GM18505 (cell line): ENCODE data around the gene ACAP2.

ENCODE experiments used
- ATAC-seq: cut with Tn5 transposase; IDR thresholded peaks from one replicate; pipeline ENCODE4 v1.9.1; 2021; ENCODE audit not compliant: unreplicated experiment
- POLR2A ChIP-seq: IDR thresholded peaks from 4 replicates; pipeline ENCODE4 v1.6.1; 2011; ENCODE audit warnings: borderline replicate concordance; ENCODE audit not compliant: insufficient read depth, insufficient read length; ENCODE audit errors: extremely low read depth

ACAP2 gene

DNA sequence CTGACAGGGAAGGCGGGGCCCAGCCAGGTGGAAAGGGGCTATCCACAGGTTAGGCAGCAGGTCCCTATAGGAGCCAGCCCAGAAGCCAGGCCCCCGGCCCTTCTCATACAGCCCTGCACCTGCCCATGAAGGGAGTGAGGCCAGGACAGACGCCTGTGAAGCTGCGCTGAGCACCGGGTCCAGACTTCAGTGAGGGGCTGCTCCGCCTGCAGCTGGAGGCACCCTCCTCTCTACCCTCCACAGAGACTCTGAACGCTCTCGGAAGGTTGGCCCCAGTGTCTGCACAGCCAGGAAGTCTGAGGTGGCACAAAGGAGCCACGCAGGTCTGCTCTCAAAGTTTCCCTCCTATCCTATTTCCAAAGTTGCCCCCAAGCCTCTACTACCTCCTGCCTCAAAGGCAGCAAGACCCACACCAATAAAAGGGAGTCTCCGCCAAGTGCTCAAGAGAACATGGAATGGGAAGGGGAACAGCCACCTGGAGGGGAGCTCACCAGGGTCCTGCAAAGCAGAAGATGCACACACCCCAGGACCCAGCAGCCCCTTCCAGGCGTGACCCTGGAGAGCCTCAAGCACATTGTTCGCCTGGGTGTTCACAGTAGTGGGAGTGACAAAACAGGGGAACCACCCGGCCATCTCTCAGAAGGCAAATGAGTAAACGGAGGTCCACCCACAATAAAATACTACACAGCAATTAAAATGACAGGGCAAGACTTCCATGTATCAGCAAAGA lies 191.3 kb downstream of the ACAP2 start:
- ATAC-seq, result no peak
- no peak for TF ChIP-seq POLR2A

DNA sequence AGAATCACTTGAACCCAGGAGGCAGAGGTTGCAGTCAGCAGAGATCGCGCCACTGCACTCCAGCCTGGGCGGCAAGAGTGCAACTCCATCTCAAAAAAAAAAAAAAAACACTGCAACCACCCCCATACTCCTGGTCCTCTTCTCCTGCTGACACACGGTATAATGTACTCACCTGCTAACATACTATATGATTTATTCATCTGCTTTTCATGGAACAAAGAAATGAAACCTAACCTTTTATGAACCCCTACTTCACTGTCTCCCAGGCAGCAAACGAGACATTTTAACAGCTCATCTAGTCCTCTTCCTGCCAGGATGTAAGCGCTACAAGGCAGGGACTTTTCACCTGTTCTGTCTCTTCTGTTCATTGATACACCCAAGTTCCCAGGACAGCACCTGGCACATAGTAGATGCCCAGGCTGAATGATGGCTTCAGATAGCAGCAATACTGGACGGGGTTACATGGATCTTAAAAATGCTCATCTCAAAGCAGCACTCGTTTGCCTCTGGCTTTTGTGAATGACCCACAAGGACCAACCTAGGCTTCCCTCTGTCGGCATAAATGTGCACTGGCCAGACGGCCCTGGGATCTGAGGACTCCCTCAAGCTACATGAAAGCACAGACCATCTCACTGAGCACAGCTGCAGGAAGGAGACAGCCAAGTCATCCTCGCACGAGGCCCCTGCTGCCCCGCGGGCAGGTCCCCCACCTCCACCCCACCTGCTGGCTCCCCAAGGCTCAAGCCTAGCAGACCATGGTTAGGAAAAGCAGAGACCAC lies 192.2 kb downstream of the ACAP2 start:
- no peak for ATAC-seq
- TF ChIP-seq POLR2A, result no peak

DNA sequence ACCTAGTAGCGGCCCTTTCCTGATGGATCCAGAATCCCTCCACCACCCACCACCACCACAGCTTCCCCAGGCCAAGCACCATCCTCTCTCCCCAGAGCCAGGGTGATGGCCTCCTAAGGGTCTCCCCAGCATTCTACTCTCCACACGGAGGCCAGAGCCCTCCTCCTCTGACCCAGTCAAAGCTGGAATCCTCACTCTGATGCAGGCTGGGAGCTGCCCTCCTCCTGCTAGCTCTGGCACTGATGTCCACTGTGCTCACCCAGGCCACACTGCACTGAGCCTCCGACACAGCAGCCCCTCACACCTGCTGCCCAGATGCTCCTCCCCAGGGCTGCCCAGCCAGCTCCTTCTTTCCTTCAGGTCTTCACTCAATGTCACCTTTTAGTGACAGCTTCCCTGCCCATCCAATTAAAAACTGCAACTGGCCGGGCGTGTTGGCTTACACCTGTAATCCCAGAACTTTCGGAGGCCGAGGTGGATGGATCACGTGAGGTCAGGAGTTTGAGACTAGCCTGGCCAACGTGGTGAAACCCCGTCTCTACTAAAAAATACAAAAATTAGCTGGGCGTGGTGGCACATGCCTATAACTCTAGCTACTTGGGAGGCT lies 192.9 kb downstream of the ACAP2 start:
- ATAC-seq, result no peak
- TF ChIP-seq POLR2A, result no peak

DNA sequence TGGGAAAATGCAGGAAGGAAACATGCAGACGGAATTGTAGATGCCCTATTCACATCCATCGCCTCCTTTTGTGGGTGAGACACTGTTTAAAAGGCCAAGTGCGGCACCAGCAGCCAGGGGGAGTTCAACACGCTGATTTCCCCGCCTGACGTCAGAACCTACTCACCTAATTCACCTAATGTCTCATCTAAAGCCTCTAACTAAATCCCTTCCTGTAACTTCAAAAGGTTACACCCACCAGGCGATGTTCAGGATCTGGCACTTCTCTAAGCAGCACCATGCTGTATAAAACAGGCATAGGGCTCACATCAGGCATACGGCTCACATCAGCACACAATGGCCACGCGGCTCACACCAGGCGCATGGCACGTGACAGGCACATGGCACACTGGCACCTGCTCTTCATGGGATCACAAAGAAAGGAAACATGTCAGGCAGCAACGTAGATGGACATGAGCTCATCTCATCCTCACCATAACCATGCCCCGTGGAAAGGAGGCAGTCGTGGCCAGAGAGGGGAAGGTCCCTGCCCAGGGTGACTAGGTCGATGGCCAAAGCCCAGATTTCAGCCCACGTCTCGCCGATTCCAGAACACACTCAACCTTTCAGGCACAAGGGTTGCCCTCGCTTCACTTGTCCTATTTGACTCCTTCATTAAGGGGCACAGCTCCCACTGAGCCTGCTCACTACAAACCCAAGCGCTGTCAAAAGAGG lies 193.6 kb downstream of the ACAP2 start:
- no peak for TF ChIP-seq POLR2A
- no peak for ATAC-seq

DNA sequence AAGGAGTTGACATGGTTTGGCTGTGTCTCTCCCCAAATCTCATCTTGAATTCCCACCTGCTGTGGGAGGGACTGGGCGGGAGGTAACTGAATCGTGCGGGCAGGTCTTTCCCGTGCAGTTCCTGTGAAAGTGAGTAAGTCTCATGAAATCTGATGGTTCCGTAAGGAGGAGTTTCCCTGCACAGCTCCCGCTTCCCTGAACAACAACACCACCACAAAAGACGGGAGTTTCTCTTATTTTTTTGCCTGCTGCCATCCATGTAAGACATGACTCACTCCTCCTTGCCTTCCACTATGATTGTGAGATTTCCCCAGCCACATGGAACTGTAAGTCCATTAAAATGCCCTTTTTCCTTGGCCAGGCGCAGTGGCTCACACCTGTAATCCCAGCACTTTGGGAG lies 194.5 kb downstream of the ACAP2 start:
- no peak for TF ChIP-seq POLR2A
- ATAC-seq, result no peak

DNA sequence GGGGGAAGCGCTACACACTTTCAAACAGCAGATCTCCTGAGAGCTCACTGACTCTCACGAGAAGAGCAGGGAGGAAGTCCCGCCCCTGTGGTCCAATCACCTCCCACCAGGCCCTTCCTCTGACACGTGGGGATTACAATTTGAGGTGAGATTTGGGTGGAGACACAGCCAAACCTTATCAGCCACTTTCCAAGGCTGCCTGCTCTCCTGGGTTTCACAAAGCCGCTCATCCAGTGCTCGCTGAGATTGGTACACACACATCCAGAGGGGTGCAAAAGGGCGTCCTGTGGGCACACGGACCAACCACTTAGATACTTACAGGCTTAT lies 195.0 kb downstream of the ACAP2 start:
- no peak for TF ChIP-seq POLR2A
- ATAC-seq, result no peak

DNA sequence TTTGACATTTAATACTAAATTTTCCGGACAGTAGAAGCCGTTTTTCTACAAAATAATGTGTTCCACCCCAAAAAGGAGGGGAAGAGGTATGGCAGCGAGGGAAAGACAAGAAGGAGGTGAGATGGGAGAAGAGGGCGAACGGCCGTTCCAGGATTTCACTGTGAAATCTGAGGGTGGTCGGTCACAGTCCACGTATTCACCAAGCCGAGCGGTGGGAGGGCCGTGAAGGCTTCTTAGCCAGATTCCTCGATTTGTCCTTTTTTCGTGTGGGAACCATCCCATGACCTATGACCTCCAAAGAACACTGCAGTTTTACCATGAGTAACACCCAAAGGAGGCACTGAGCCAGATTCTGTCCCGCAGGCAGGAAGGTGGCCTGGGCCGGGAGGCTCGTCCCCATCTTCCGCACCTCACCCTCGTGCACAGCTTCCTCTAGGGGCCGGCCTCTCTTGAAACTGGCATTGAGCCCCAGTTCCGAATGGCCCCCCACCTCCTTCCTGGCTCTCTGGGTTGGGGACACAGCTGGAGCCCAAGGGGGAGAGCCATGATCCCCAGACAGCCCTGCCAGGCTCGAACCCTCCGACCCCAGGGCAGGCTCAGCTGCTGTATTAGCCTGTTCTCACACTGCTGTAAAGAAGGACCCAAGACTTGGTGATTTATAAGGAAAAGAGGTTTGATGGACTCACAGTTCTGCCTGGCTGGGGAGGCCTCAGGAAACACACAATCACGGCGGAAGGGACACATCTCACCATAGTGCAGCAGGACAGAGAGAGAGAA lies 195.5 kb downstream of the ACAP2 start:
- ATAC-seq, result no peak
- TF ChIP-seq POLR2A, result no peak

DNA sequence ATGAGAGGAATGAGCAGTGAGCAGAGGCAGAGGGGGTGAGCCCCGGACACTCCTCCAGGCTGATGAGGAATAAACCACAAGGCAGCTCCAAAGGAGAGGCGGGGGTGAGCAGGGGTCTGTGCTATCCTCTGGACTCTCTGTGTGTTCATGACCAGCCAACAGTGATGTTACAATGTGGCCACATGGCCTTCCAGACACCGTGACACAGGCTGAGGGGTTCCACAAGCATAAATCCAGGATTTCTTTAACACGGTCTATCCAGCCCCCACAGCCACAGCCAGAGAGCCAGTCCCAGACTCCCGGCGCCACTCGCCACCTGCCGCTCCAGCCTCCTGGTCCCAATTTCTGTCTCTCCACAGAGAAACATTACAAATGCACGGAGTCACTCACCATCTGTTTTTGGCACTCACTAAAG lies 196.2 kb downstream of the ACAP2 start:
- no peak for ATAC-seq
- no peak for TF ChIP-seq POLR2A

DNA sequence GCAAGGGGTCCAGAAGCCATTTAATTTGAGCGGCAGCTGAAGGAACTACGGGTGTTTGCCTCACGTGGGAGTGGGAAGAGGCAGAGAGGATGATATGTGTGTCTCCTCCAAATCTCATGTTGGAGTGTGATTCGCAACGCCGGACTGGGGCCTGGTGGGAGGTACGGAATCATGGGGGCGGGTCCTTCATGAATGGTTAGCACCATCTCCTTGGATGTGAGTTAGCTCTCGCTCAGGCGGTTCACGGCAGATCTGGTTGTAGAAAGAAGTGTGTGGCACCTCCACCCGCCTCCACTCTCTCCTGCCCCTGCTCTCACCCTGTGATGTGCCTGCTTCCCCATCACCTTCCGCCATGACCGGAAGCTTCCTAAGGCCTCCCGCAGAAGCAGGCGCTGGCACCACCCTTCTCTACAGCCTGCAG lies 197.3 kb downstream of the ACAP2 start:
- TF ChIP-seq POLR2A, result no peak
- no peak for ATAC-seq

DNA sequence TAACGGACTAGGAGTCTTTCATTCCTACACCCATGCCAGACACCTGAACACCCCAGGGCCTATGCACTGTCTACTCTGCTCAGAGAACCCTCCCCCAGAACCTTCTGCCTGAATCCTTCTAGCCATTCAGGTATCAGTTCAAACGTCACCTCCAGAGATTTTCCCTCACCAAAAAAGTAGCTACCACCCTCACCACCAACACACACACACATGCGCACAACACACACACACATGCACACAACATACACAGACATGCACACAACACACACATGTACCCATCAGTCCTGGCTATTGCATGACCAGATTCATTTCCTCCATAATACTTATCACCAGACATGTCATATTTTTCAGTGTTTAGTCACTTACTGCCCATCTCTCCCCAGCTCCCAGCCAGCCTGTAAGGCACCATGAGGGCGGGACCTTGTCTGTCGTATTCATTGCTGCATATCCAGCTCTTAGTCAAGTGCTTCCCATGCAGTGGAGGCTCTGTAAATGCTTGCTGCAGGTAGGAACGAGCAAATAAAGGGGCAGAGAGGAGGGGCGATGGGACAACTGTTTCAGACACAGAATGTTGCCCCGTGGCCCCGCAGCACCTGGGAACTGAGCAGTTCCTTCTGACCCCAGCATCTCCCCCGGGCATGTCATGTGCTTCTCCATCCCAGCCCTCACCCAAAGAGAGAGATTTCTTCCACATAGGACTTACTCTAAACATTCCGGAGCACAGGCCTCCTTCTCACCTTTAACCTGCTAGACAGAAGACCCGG lies 201.0 kb downstream of the ACAP2 start:
- no peak for ATAC-seq
- no peak for TF ChIP-seq POLR2A

DNA sequence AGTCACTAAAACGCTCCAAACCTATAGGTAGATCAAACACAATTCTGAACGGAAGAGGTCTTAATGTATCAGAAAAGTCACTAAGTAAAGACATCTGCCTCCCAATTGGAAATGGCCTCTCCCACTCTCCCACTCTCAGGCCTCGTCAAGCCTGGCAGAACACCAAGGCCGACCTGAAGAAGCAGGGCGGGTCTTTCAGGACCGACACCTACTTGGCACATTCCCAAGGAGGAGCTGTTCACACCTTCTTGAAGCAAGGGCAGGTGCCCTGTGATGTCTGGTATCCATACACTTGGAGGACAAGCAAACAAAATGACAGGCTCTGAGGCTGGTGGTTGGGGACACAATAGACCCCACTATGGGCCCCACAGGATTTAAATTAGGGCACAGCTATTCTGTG lies 201.9 kb downstream of the ACAP2 start:
- no peak for TF ChIP-seq POLR2A
- no peak for ATAC-seq

DNA sequence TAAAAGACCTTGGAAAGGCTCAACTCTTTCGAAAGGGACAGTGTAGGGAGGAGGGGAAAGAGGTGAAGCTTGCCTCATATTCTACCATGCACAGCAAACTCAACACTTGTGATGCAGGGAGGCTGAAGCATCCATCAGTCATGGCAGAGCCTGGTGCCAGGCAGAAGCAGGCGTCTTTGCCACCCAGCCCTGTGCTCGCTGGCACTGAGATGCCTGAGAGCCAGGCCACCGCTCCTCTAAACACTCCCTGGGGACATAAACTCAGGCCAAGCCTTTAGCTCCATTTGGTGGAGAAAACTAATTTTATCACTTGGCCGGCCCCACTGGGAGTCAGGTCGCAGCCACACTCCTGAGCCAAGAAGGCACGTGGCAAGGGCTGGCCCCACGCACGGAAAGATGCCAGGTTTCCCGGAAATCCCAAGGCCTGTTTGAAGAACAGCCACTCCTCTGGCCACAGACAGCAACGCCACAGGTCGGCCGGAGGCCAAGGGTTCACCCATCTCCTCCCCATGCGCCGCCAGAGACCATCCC lies 202.6 kb downstream of the ACAP2 start:
- no peak for TF ChIP-seq POLR2A
- no peak for ATAC-seq
